Erythroblast (primary cell): ENCODE data around the gene PRRT2.

Source experiments
- GATA1 ChIP-seq: IDR thresholded peaks from 2 replicates; pipeline ENCODE4 v1.6.1; 2011; ENCODE audit warnings: low read depth, mild to moderate bottlenecking, control low read depth, low read length, moderate library complexity
- POLR2A ChIP-seq: IDR thresholded peaks from 2 replicates; pipeline ENCODE4 v1.6.1; 2011; ENCODE audit warnings: mild to moderate bottlenecking, low read length

- TF ChIP-seq POLR2A = no peak
- TF ChIP-seq GATA1 = no peak
These were observed 50.4 kb downstream of the PRRT2 start for GRCh38 chr16:29862383-29862883.
